IMR-90 (cell line): ENCODE measurements around the gene TCERG1. TPM values are rescaled to one million over a fixed set of nuclear protein-coding genes. Genes with fewer than 3 reads are reported as not detected.

Source experiments
- ATAC-seq: fragments of 200-7000 bp; cut with Tn5 transposase; 2 replicates; pipeline ENCODE4 v1.9.1; 2020; ENCODE audit warnings: low read depth, mild to moderate bottlenecking, moderate library complexity
- BruUV-seq: library from RNA; stranded (reverse); fragments of 400-500 nt; replicated peaks from 2 replicates; lab custom pipeline; 2021; lab: Mats Ljungman, UMichigan
- CTCF ChIA-PET: fragments of 300-600 bp; formaldehyde crosslinking; extraction: SDS; loops from one replicate; lab custom pipeline; 2021; ENCODE audit warnings: antibody characterized with exemption; lab: Yijun Ruan, JAX
- POLR2A ChIA-PET: fragments of 300-600 bp; sonication (Branson Sonifier 250); formaldehyde crosslinking; loops from one replicate; lab custom pipeline; 2022; ENCODE audit warnings: antibody characterized with exemption; ENCODE audit not compliant: unreplicated experiment; lab: Charles Lee
- DNase-seq: peaks from one replicate; pipeline ENCODE4 v3.0.0; 2013
- H2AFZ ChIP-seq: replicated peaks from 2 replicates; pipeline ENCODE3; 2013; ENCODE audit warnings: low read length, mild to moderate bottlenecking; ENCODE audit not compliant: poor library complexity
- H2AK5ac ChIP-seq: 2 replicates; pipeline ENCODE4 v1.6.1; 2013; ENCODE audit warnings: low read depth, low read length, inconsistent platforms
- H2AK9ac ChIP-seq: replicated peaks from 2 replicates; pipeline ENCODE3; 2013; ENCODE audit warnings: mild to moderate bottlenecking, low read depth, low read length, moderate library complexity; ENCODE audit not compliant: poor library complexity
- H2BK120ac ChIP-seq: 2 replicates; pipeline ENCODE4 v1.6.1; 2013; ENCODE audit warnings: low read depth, low read length, inconsistent platforms
- H2BK15ac ChIP-seq: 3 replicates; pipeline ENCODE4 v1.6.1; 2013; ENCODE audit warnings: low read depth, low read length, inconsistent platforms
- H2BK20ac ChIP-seq: 2 replicates; pipeline ENCODE4 v1.6.1; 2013; ENCODE audit warnings: low read depth, mild to moderate bottlenecking, inconsistent platforms, low read length, moderate library complexity
- H2BK5ac ChIP-seq: 2 replicates; pipeline ENCODE4 v1.6.1; 2013; ENCODE audit warnings: mild to moderate bottlenecking, low read depth, low read length, inconsistent platforms; ENCODE audit not compliant: poor library complexity, severe bottlenecking
- H3K14ac ChIP-seq: replicated peaks from 2 replicates; pipeline ENCODE4 v1.6.1; 2013; ENCODE audit warnings: low read depth, low read length, inconsistent platforms
- H3K18ac ChIP-seq: 2 replicates; pipeline ENCODE4 v1.6.1; 2013; ENCODE audit warnings: low read depth, low read length, control low read depth
- H3K23ac ChIP-seq: 2 replicates; pipeline ENCODE4 v1.6.1; 2013; ENCODE audit warnings: low read depth, low read length, inconsistent platforms
- H3K27ac ChIP-seq: 2 replicates; pipeline ENCODE4 v1.5.1; 2013; ENCODE audit warnings: mild to moderate bottlenecking, control low read depth, low read length; ENCODE audit not compliant: insufficient read depth
- H3K27me3 ChIP-seq: 2 replicates; pipeline ENCODE4 v1.6.1; 2013; ENCODE audit warnings: low read length; ENCODE audit not compliant: control insufficient read depth, insufficient read depth
- H3K36me3 ChIP-seq: 2 replicates; pipeline ENCODE4 v1.6.1; 2013; ENCODE audit warnings: low read length, mixed read lengths; ENCODE audit not compliant: control insufficient read depth, insufficient read depth
- H3K4ac ChIP-seq: 2 replicates; pipeline ENCODE4 v1.6.1; 2013; ENCODE audit warnings: low read depth, low read length, inconsistent platforms
- H3K4me1 ChIP-seq: 2 replicates; pipeline ENCODE4 v1.6.1; 2013; ENCODE audit warnings: low read length, mixed read lengths; ENCODE audit not compliant: control insufficient read depth, insufficient read depth
- H3K4me2 ChIP-seq: 2 replicates; pipeline ENCODE4 v1.6.1; 2013; ENCODE audit warnings: low read depth, mild to moderate bottlenecking, control low read depth, low read length, moderate library complexity
- H3K4me3 ChIP-seq: 2 replicates; pipeline ENCODE4 v1.5.1; 2013; ENCODE audit warnings: low read depth, mild to moderate bottlenecking, control low read depth, low read length, moderate library complexity; ENCODE audit not compliant: insufficient read depth
- H3K56ac ChIP-seq: 2 replicates; pipeline ENCODE4 v1.6.1; 2013; ENCODE audit warnings: low read length, inconsistent platforms; ENCODE audit not compliant: insufficient read depth; ENCODE audit errors: extremely low read depth
- H3K79me1 ChIP-seq, 2 experiments: 2 replicates each; pipeline ENCODE4 v1.6.1; 2013; ENCODE audit warnings: low read length in 2 of 2, inconsistent platforms in 1 of 2, low read depth in 1 of 2
- H3K9ac ChIP-seq: 2 replicates; pipeline ENCODE4 v1.6.1; 2013; ENCODE audit warnings: low read depth, low read length, control low read depth
- H3K9me1 ChIP-seq: 2 replicates; pipeline ENCODE4 v1.6.1; 2013; ENCODE audit warnings: low read length, inconsistent platforms; ENCODE audit not compliant: insufficient read depth
- H3K9me3 ChIP-seq: 2 replicates; pipeline ENCODE4 v1.6.1; 2013; ENCODE audit warnings: low read length; ENCODE audit not compliant: control insufficient read depth, insufficient read depth
- H4K20me1 ChIP-seq: 2 replicates; pipeline ENCODE4 v1.6.1; 2013; ENCODE audit warnings: low read length, inconsistent platforms; ENCODE audit not compliant: insufficient read depth
- H4K5ac ChIP-seq: 2 replicates; pipeline ENCODE4 v1.6.1; 2013; ENCODE audit warnings: mild to moderate bottlenecking, low read depth, low read length, control low read depth
- H4K8ac ChIP-seq, 2 experiments: 2 replicates each; pipeline ENCODE4 v1.6.1; 2013; ENCODE audit warnings: low read depth in 2 of 2, low read length in 2 of 2, control low read depth in 1 of 2, inconsistent platforms in 1 of 2
- H4K91ac ChIP-seq: 2 replicates; pipeline ENCODE4 v1.6.1; 2013; ENCODE audit warnings: low read depth, low read length, inconsistent platforms; ENCODE audit not compliant: insufficient read depth
- BHLHE40 ChIP-seq: fragments of 150-350 bp; IDR thresholded peaks from 2 replicates; pipeline ENCODE4 v1.6.1; 2016; ENCODE audit warnings: mild to moderate bottlenecking, low read depth, low read length
- CEBPB ChIP-seq: IDR thresholded peaks from 2 replicates; pipeline ENCODE4 v1.6.1; 2012; ENCODE audit warnings: low read depth, low read length, improper control_type of control experiment
- CHD1 ChIP-seq: IDR thresholded peaks from 2 replicates; pipeline ENCODE4 v1.6.1; 2012; ENCODE audit warnings: low read depth, low read length, improper control_type of control experiment
- POLR2A ChIP-seq: IDR thresholded peaks from 2 replicates; pipeline ENCODE4 v1.6.1; 2012; ENCODE audit warnings: mild to moderate bottlenecking, low read depth, low read length
- RCOR1 ChIP-seq: IDR thresholded peaks from 2 replicates; pipeline ENCODE4 v1.6.1; 2012; ENCODE audit warnings: mild to moderate bottlenecking, low read length, improper control_type of control experiment; ENCODE audit not compliant: insufficient replicate concordance
- WGBS, 2 experiments: methylation state at CpG; one replicate each; pipeline versions ENCODE4 v1.1.5 to v1.1.7; 2013; ENCODE audit warnings: missing lambda C conversion rate in 2 of 2; ENCODE audit not compliant: insufficient read length in 1 of 2; ENCODE audit errors: extremely low coverage in 2 of 2; 5-methylcytosine and 5-hydroxymethylcytosine counted together
- dilution Hi-C: fragments of 300-500 bp; cut with HindIII; formaldehyde crosslinking; loops from one replicate; pipeline ENCODE4 v1.14.3; 2018; ENCODE audit warnings: low sequenced_read_pairs; ENCODE audit not compliant: unreplicated experiment
- in situ Hi-C: fragments of 300-500 bp; cut with MboI; formaldehyde crosslinking; loops from 3 replicates; pipeline ENCODE4 v1.14.3; 2019; ENCODE audit warnings: low sequenced_read_pairs, inconsistent platforms, mixed read lengths
- intact Hi-C: fragments of 100-400 bp; cut with micrococcal nuclease; formaldehyde crosslinking; loops from 2 replicates; pipeline ENCODE4 v1.10.0; 2022
- polyA plus RNA-seq, 3 experiments: library from polyadenylated mRNA; depleted of rRNA; stranded (reverse); fragments of >200 nt; gene quantifications; 2 replicates each; pipeline ENCODE4 v1.2.3, GENCODE V29; 2012; ENCODE audit warnings: low replicate concordance in 1 of 3
- total RNA-seq: library from RNA; depleted of rRNA; stranded (reverse); fragments of >200 nt; gene quantifications from 2 replicates; pipeline ENCODE4 v1.2.3, GENCODE V29; 2012

Gene TCERG1
- total and polyA plus RNA-seq, 2 of the 4 experiments (the other 2 are of a cell fraction): 21.9 to 44.7 TPM

DNA sequence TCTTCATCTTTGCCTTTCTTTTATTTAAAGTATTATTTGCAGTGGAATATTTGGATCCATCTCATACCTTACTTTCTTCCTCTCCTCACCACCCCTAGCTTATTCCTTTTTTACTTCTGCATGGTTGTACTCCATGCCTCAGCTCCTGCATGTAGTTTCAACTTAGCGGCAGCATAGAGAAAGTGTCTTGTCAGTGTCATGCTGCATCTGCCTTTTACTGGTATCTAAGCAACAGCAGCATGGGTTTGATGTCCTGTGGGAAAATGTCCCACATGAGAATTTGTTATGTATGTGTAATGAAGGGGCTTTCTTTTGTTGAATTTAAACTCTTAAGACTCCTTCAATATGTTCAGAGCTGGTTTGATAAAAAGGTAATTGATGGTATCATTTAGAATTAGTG lies 20.6 kb downstream of the TCERG1 start:
- Histone ChIP-seq H3K79me1 (peaks cover 13 to 15% of the 10 kb centered on the region in 2 experiments), H4K8ac (no peak overlapping the region), H3K27me3 (no peaks in the 10 kb centered on the region), H4K5ac (no peak overlapping the region), H3K4me2 (no peak overlapping the region), H2AK5ac (no peak overlapping the region), H2AFZ (no peak overlapping the region), H2BK20ac (no peak overlapping the region), H3K9me3 (no peaks in the 10 kb centered on the region), H2BK5ac (no peak overlapping the region), H4K20me1 (0 out of 2 replicates have a peak, but pooled peaks cover 5% of the 10 kb centered on the region), H3K36me3 (peaks cover 31% of the 10 kb centered on the region), H3K9me1 (peaks cover 3% of the 10 kb centered on the region; the same call in 1 of the 2 replicates), H2BK15ac (no peak overlapping the region), H3K18ac (no peak overlapping the region), H3K4ac (no peak overlapping the region), H3K4me3 (no peak overlapping the region), H3K14ac (no peak overlapping the region), H3K4me1 (no peaks in the 10 kb centered on the region), H4K91ac (no peak overlapping the region), H3K9ac (no peak overlapping the region), H3K23ac (no peak overlapping the region), H2AK9ac (no peak overlapping the region), H2BK120ac (no peak overlapping the region), H3K27ac (no peak overlapping the region), H3K56ac (no peak overlapping the region)
- DNase-seq (no peak), ATAC-seq (no peak)
- intact Hi-C loops (no loop called here), dilution Hi-C loops (no loop called here), in situ Hi-C loops (loop anchor here (25.0 kb wide), 1 partner anchor 1945 kb away; no protein-coding TSS in a partner anchor)
- no TSS peak for BruUV-seq
- TF ChIP-seq RCOR1: no peak
- no peak for TF ChIP-seq BHLHE40
- TF ChIP-seq CHD1: no peak
- no peak for TF ChIP-seq CEBPB
- no peak for TF ChIP-seq POLR2A
- no CpG with 5 or more reads among the region's 1 CpG for WGBS, 2 experiments
- ChIA-PET CTCF (interaction anchor here (0.6 to 0.7 kb wide), 2 partner anchors 14 to 678 kb away, joined by 3 read pairs; no protein-coding TSS in a partner anchor), POLR2A (no interaction called here)
